GM18868 (cell line): ENCODE measurements around the gene ISM2.

Experiments used
- ATAC-seq: cut with Tn5 transposase; IDR thresholded peaks from one replicate; pipeline ENCODE4 v1.9.1; 2021; ENCODE audit warnings: mild to moderate bottlenecking, moderate library complexity; ENCODE audit not compliant: unreplicated experiment

ISM2 gene

GRCh38 chr14:77470224-77470870, 28.3 kb downstream of the ISM2 start:
- no peak for ATAC-seq

- ATAC-seq, result no peak
Measured at GRCh38 chr14:77469539-77469938, 29.1 kb downstream of the ISM2 start.

GRCh38 chr14:77469067-77469505, 29.5 kb downstream of the ISM2 start:
- no peak for ATAC-seq

- ATAC-seq, result no peak
Measured at GRCh38 chr14:77467801-77468200, 30.8 kb downstream of the ISM2 start.

GRCh38 chr14:77459072-77459723, 39.4 kb downstream of the ISM2 start:
- ATAC-seq, result no peak

GRCh38 chr14:77458249-77458950, 40.2 kb downstream of the ISM2 start:
- ATAC-seq, result peak; percentile 11

- ATAC-seq, result peak; percentile 89
Measured at GRCh38 chr14:77457522-77458248, 40.9 kb downstream of the ISM2 start, which contains the start of the genes AHSA1 and VIPAS39. AHSA1 (plus strand) TSS chr14:77458093; CDS start chr14:77458190, 97 bp downstream. VIPAS39 (minus strand) TSS chr14:77457601; CDS start chr14:77454102, 3,499 bp downstream.

GRCh38 chr14:77457115-77457521, 41.5 kb downstream of the ISM2 start:
- ATAC-seq, result peak; percentile 24

- ATAC-seq, result no peak
Measured at GRCh38 chr14:77455966-77456640, 42.5 kb downstream of the ISM2 start.

GRCh38 chr14:77442196-77442595, 56.4 kb downstream of the ISM2 start:
- ATAC-seq, result no peak

- ATAC-seq, result no peak
Measured at GRCh38 chr14:77439861-77440260, 58.8 kb downstream of the ISM2 start.

- no peak for ATAC-seq
Measured at GRCh38 chr14:77438596-77438995, 60.0 kb downstream of the ISM2 start.

GRCh38 chr14:77436042-77436441, 62.6 kb downstream of the ISM2 start:
- no peak for ATAC-seq

GRCh38 chr14:77426396-77426795, 72.2 kb downstream of the ISM2 start:
- no peak for ATAC-seq

GRCh38 chr14:77424862-77425261, 73.8 kb downstream of the ISM2 start:
- no peak for ATAC-seq
